Endothelial cell of umbilical vein (primary cell): ENCODE results near the gene PCTP.

Source experiments
- EZH2 ChIP-seq: IDR thresholded peaks from 2 replicates; pipeline ENCODE4 v1.6.1; 2012; ENCODE audit warnings: borderline replicate concordance, low read depth, mild to moderate bottlenecking, moderate library complexity, low read length, inconsistent platforms; ENCODE audit not compliant: severe bottlenecking
- MYC ChIP-seq: IDR thresholded peaks from one replicate; pipeline ENCODE4 v1.6.1; 2011; ENCODE audit warnings: mild to moderate bottlenecking, low read depth, low read length
- POLR2A ChIP-seq: IDR thresholded peaks from 2 replicates; pipeline ENCODE4 v1.6.1; 2012; ENCODE audit warnings: low read depth, mild to moderate bottlenecking, control low read depth, low read length
- TF ChIP-seq, protein P1 (sequence below), 2 donors: IDR thresholded peaks; 1 replicate in 1 of 2; 2 replicates in 1 of 2; pipeline ENCODE4 v1.5.1; 2011; ENCODE audit warnings: low read length in 2 of 2, mild to moderate bottlenecking in 2 of 2, moderate library complexity in 2 of 2, control low read depth in 1 of 2, inconsistent platforms in 1 of 2, low read depth in 1 of 2; ENCODE audit not compliant: insufficient read depth in 1 of 2; ENCODE audit errors: extremely low read depth in 1 of 2

DNA sequence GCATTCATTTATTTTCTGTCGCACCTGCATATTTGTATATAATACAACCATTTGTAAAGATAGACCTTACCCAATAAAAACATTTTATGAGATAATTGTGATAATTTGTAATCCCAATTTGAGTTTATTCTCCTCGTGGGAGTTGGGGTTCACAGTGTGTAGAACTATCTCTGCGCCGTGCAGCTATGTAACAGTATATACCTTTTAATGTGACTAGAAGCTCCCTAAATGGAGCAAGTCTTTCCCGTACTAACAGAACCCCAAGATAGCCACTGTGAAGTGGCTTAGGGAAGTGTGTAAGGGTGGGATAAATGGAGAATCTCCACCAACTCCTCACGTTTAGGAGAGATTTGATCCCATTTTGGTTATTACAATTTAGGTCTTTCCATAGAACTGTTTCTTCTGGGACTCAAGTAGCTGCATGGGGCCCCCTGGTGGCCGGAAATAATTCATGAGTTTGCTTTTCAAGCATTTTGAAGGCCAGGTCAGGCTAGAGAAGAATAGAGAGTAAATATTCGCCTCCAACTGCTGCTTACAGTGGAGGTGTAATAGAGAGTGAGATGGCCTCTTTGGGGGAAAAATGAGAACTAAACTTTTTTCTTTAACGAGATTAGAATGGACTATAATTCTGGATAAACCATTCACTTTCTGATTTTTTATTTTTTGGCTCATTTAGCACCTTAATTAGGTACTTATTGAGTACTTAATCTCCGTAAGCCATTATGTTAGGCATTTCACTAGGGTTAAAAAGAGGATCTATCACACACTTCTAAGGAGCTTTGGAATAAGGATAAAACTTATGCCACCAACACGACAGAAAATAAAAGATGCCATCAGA, 32.7 kb upstream of the PCTP start:
- no peak for TF ChIP-seq MYC
- TF ChIP-seq, protein P1, sequence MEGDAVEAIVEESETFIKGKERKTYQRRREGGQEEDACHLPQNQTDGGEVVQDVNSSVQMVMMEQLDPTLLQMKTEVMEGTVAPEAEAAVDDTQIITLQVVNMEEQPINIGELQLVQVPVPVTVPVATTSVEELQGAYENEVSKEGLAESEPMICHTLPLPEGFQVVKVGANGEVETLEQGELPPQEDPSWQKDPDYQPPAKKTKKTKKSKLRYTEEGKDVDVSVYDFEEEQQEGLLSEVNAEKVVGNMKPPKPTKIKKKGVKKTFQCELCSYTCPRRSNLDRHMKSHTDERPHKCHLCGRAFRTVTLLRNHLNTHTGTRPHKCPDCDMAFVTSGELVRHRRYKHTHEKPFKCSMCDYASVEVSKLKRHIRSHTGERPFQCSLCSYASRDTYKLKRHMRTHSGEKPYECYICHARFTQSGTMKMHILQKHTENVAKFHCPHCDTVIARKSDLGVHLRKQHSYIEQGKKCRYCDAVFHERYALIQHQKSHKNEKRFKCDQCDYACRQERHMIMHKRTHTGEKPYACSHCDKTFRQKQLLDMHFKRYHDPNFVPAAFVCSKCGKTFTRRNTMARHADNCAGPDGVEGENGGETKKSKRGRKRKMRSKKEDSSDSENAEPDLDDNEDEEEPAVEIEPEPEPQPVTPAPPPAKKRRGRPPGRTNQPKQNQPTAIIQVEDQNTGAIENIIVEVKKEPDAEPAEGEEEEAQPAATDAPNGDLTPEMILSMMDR (IDR thresholded peaks at IDR 0.05; ENCODE audit: extremely low read depth in 1 of 2, insufficient read depth in 1 of 2, low read depth in 1 of 2, low read length in 2 of 2), result peak; percentile 60 to 66
- no peak for TF ChIP-seq EZH2
- no peak for TF ChIP-seq POLR2A
